HG03439 (cell line): Measurements from ENCODE around the gene NAV3.
"Not testable (repeated sequence)": the region's sequence is repeated elsewhere in the genome, so short reads cannot be mapped to it uniquely, and the experiment has no call there.

ENCODE experiments used
- ATAC-seq: cut with Tn5 transposase; IDR thresholded peaks from one replicate; pipeline ENCODE4 v1.9.1; 2021; ENCODE audit warnings: mild to moderate bottlenecking, moderate library complexity; ENCODE audit not compliant: unreplicated experiment

NAV3 gene

DNA sequence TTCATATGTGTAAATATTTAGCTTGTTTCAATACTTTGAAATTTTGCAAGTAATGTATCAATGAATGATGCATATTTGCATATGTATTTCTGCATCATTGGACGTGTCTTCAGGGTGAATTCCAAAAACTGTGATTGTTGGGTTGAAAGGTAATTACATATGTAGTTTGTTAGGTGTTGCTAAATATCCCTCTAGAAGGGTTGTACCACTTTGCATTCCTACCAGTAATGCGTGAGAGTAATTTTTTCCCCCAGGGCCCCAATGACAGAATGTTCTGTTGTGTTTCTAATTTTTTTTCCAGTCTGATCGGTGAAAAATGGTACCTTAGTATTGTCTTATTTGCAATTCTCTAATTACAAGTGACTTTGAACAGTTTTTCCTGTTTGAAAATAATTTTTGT lies 408.9 kb downstream of the NAV3 start:
- no peak for ATAC-seq

DNA sequence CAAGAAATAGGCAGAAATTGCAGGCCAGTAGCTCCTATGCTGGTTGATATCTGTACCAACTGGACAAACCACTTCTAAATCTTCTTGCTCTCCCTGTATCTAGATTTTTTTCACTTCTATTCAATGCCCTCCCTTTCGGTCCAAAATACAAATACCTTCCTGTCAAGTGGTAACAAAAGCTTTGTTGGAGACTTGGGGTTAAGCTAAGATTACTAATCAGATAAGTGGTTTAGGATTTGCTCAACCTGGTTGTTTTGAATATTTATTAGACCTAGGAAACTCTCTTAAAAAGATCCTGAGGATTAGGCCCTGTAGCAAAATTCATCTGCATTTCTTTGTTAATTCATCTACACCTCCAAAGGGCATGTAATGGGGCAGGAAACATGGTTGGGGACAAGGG lies 410.1 kb downstream of the NAV3 start:
- no peak for ATAC-seq

DNA sequence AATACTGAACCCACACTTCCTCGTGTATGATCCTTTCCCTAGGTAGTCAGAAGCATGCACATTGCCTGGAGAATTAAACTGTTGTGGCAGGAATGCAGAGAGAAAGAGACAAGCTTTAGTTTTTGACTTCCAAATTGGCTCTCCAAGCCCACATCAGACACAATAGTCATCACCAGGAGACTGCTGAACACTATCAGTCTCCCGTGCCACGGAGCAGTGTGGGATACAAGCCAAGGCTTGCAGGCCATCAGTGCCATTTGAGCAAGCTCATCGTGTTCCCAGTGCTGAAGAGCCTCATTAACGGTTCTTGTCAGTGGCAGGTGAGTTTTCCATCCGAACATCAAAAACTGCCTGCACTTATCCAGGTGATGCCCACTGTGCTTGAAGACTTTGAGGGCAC lies 410.8 kb downstream of the NAV3 start:
- ATAC-seq = no peak

DNA sequence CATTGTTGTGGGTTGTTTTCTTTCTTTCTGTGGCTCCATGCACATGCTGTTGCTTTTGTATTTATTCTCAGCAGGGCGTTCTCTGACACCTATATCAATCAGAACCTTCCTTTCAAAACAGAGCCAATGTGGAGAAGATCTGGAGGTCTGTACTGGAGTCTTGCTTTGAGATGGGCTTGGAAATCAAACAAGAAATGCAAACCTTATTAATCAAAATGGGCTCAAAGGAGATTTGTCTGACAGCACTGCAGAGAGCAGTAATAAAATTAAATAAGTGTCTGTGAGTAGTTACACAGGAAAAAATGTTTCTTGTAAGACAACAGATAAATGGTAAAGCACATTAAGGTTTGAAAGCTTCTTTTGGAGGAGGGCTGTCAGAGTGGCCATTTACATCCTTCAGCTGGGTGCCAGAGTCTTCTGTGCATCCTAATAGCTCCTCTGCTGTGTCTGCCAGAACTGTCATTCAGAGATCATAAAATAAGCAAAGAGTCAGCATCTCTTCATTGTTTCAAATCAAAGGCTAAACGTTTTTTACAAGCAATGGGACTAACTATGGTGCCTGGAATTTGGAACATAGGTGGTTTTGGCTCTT lies 414.3 kb downstream of the NAV3 start:
- ATAC-seq = no peak

DNA sequence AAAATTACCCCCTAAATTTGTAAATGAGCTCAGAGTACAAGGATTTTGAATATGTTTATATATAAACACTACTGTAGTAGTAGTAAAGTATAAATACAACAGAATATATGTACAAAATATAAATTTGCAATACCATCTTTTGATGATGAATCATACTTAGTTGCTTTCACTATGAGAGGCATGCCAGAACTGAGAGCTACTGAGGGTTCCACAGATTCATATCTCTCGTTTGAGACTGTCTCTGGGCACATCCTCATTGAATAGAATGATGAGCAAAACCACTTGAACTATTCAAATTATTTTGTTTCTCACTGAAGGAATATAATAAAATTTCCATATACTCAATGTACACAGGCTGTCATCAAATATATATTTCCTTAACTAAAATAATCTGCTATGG lies 417.6 kb downstream of the NAV3 start:
- no peak for ATAC-seq

DNA sequence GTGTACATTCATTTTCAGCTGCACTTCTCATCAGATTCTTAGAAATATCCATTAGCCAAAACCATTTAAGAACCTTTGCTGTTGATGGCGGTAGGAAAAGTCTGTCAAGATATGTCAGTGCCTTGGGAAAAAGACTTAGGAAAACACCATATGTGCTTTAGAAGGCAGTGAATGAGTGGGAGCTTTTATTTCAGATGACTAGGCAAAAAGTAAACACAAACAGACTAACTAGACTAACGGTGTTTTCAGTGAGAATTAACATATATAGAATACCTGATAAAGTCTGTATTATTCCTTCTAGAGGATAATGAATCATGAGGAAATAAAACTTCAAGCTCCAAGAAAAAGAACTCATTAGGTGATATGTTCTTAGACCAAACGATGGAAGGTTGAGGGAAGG lies 418.9 kb downstream of the NAV3 start:
- ATAC-seq = no peak

DNA sequence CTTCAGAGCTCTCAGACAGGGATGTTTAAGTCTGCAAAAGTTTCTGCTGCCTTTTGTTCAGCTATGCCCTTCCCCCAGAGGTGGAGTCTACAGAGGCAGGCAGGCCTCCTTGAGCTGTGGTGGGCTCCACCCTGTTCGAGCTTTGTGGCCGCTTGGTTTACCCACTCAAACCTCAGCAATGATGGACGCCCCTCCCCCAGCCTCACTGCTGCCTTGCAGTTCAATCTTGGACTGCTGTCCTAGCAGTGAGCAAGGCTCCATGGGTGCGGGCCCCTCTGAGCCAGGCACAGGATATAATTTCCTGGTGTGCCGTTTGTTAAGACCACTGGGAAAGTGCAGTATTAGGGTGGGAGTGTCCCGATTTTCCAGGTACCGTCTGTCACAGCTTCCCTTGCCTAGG lies 427.0 kb downstream of the NAV3 start:
- ATAC-seq = not testable (repeated sequence)

DNA sequence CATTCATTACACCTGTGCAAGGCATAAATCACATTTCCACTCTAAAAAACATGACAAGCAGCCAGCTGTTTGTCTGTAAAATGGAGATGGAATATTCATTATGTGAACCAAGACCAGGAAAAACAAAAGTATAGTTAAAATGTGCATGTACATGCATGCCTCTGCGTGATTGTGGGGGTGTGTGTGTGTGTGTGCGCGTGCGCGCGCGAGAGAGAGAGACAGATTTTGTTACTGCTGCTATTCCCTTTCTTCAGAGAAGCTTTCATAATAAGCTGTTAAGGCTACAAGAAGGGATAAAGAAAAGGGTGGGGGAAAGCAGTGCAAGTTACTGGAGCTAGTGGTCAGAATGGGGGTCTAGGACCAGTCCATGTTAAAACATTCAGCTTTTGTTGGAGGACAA lies 430.3 kb downstream of the NAV3 start:
- ATAC-seq = no peak

DNA sequence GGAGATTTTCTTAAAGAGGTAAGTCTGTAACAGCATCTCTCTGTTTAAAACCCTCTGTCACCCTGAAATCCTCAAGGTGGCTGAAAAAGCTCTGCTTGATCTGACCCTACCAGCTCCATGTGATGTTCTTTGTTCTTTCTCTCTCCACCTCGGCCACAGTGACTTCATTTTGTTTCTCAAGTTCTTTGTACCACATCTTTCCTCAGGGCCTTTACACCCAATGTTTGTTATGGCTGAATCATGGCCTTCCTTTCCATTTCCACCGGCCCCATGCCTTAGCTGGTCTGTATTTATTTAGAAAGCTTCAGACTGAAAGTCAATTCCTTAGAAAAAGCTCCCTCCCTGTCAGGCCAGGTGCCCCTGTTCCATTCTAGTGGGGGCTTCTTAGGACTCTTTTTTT lies 431.2 kb downstream of the NAV3 start:
- no peak for ATAC-seq
